Globus pallidus (tissue), 1 donor: ENCODE results near the gene CD1E.
"Not testable (repeated sequence)": the region's sequence is repeated elsewhere in the genome, so short reads cannot be mapped to it uniquely, and the experiment has no call there.

Source experiments
- DNase-seq: peaks from one replicate; pipeline ENCODE4 v3.0.0-alpha.2; 2015; ENCODE audit warnings: low spot score

The CD1E gene

DNA sequence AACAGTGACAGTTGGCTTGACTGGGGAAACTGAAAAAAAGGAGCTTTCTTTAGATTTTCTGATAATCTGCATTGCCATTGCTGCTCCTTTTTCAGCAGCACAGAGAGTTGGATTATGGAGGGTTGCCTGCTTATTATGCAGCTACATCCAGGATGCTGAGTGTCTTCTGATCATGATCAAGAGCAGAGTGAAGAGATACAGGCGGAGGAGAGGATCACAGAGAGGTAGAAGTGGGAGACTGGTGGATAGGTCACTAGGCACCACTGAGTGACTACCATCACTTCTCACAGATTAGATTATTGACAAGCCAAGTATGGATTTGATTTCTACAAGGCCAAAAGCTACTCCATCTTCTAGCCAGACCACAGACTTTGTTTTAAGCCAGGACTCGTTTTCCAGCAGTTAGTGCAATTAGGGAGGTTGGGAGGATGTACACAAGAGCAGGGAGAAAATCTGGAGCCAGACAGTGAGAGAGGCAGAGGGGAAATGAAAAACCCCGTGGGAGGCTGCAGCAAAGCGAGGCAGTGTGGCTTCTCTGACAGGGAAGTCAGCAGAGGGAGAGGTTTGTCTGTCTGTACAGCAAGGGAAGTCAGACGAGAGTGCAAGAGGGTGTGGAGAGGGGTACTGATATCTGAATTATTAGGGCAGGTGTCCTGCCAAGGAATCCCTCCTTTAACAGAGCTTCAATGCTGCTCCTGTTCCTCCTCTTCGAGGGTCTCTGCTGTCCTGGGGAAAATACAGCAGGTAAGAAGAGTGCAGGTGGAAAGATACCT, at the start of gene CD1E:
TSS of gene CD1E (plus strand) at position 592 of the 773 bp plus-strand sequence. CDS start at position 687, 95 bp downstream.
- DNase-seq, result no peak

DNA sequence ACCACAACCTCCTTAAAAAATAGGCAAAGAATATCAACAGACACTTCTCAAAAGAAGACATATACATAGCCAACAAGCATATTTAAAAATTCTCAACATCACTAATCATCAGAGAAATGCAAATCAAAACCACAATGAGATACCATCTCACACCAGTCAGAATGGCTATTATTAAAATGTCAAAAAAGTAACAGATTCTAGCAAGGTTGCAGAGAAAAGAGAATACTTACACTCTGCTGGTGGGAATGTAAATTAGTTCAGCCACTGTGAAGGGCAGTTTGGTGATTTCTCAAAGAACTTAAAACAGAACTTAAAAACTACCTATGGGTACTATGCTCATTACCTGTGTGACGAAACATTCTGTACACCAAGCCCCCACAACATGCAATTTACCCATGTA, 43.1 kb upstream of the CD1E start:
- no peak for DNase-seq

DNA sequence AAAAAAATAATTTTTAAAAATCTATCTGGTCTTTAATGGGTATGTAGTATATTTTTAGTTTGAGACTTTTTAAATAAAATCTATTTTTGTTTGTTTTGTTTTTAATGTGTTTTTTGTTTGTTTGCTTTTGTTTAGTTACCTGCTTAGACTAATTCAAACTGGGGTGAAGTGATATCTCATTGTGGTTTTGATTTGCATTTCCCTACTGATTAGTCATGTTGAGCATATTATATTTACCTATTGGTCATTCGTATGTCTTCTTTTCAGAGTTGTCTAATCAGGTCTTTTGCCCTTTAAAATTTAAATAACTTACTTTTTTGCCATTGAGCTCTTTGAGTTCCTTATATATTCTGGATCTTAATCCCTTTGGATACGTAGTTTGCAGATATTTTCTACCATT, 42.6 kb upstream of the CD1E start:
- DNase-seq, result no peak

DNA sequence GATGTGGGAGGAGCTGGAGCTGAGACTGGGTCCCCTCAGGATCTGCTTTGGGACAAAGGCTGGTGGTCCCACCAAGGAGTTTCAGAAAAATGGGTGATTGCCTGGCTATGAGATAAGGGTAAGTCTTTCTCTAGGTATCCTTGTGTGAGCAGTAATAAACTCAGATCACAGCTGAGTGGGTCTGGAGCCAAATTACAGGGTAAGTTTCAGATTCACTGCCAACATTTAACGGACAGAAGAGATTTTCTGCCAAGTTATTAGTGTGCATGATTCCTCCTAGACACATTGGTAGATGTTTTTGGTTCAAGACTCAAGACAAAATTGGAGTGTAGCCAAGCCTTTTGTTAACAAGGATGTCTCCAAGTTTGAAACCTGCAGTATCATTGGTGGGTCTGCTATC, 29.8 kb upstream of the CD1E start:
- no peak for DNase-seq

DNA sequence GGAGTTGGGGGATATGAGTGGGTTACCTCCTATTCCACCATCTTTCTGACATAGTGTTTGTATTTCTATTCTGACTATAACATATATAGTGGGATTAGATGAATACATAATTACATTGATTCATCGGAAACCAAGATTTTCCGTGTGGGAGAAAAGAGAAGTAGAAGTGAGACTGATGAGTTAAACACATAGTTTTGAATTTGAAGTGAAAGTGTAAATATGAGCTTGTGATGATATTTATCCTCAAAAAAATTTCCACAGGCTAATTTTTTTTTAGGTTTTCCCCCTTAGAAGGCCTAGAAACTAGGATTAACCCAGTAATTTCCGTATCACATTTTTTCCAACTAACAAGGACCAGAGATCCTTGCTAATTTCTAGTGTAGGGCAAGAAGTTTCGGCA, 29.3 kb upstream of the CD1E start:
- DNase-seq, result no peak

DNA sequence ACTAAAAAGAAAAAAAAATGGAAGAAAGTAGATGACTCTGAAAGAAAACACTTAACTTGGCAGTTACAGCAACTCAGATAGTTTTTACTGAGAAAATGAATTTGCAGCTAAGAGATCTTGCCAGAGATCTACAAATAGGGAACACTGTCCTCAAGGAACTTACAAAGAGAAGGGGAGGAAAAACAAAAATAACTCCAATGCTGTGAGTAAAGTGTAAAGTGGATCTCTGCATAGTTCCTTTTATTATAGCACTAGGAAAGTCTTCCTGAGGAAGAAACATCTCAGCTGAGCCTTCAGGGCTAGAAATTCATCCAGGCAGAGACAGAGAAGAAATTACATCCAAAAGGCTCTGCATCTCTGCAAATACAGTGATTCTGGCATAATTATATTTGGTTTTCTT, 26.2 kb upstream of the CD1E start:
- no peak for DNase-seq

DNA sequence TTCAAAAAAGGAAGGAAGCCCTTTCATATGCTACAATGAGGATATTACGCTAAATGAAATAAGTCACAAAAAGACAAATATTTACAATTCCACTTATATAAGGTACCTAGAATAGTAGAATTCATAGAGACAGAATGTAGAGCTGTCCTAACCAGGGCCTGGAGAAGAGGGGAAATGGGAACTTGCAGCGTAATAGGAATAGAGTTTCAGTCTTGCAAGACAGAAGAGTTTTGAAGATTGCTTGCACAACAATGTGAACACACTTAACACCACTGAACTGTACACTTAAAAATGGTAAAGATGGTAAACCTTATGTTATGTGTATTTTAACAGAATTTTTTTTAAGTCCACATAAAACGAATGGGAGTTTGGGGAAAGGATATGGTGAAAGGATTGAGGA, 25.3 kb upstream of the CD1E start:
- no peak for DNase-seq

DNA sequence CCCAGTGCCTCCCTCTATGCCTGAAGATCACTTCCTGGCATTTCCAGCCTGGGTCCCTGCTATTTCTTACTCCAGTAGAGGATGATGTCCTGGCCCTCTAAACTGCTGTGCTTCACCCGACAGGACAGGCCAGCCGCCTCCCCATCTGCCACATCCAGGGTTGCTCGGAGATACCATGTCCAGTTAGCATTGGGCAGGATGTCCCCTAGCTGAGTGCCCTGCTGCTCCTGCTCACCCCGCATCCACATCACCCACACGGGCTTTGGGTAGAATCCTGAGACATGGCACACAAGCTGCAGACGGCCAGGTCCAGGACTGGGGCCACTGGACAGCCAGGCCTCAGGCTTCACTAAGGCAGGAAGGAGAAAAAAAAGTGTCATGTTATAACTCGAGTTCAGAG, 24.4 kb upstream of the CD1E start:
- DNase-seq, result no peak

DNA sequence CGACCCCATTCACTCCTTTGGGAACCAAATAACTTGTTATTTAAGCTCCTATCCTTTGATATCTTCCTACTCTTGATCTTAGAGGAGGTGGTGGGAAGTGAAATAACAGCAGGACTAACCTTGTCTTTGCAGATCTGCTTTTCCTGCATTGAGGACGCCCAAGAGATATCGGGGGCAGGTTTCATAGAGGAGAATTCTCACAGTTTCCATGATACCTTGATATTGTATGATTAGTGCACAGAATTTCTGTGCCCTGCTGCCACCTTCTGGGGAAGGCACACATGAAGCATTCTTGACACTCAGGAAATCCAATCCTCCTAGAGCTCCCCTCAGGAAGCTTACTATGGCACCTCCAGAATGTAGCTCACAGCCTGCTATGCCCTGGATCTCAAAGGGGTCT, 24.0 kb upstream of the CD1E start:
- DNase-seq, result no peak

DNA sequence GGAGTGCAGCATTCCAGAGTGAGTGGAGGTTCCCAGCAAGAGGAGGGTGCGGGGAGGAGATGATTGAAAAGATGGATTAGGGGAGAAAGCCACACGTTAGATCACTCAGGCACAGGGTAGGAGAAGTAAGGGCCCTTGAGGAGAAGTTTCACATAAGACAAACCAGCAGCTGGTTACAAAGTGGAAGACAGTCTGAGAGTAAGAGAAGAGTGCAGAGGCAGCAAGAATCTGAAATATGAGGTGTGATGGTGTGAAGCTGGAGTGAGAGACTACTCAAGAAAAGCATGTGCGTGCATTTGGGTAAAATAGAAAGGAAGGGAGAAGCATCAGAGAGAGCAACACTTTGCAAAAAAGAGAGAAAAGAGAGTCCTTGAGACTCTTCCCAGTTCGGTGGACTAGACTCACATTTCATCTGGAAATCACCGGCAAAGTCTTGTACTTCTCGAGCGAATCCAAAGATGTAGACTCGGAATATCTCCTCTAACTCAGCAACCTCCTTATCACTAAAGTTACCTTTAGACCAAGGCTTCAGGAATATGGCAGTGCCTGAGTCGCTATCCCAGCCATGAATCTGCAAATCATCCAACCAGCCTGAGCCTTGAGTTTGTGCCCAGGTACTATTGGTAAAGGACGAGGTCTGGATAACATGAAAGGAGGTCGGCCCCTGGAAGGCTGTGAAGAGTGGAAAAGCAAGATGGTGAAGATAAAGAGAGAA, 23.1 kb upstream of the CD1E start:
- DNase-seq, result no peak

DNA sequence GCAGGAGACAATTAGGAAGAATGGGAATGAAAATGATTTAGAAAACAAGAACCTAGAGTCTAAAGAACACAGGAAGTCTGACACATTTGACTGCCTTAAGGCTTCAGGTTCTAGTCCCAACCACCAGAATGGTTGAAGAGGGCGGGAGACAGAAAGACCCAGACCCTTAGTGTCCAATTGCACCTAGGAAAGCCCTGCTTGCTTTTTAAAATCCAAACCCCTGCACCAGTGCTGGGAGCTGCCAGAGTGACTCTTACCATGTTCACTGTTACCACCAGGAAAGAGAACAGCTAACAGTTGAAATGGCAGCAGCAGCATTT, 22.6 kb upstream of the CD1E start:
- DNase-seq, result no peak

DNA sequence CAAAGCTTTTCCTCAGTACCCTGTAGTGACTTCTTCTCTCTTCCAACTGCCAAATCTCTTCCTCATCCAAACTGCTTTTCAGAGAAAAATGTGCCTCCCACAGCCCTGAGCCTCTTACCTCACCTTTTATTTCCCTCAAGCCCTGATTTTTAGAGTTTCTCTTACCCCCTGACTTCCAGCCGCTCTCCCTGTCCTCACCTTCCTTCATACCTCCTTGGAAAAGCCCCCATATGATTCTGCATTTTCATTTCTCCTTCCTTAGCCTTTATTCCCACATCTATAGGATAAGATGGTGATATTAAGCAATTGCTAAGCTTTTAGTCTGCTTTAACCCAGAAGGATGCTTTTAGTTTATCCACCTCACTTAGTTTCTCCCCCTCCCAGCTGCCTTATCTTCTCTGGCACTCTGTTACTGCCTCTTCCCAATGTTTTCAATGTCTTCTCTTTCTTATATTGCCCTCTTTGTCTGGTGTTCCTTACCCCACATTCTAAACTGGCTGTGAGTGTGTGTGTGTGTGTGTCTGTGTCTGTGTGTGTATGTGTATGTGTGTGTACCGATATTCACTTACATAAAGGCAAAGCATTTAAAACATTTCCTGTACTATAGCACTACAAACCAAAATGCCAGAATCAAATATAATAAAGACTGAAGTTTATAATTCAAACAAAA, 22.1 kb upstream of the CD1E start, which contains the start of gene CD1B:
TSS of gene CD1B (minus strand) at position 51 of the 670 bp plus-strand sequence. CDS start 108 bp downstream, outside the sequence.
- DNase-seq, result no peak

DNA sequence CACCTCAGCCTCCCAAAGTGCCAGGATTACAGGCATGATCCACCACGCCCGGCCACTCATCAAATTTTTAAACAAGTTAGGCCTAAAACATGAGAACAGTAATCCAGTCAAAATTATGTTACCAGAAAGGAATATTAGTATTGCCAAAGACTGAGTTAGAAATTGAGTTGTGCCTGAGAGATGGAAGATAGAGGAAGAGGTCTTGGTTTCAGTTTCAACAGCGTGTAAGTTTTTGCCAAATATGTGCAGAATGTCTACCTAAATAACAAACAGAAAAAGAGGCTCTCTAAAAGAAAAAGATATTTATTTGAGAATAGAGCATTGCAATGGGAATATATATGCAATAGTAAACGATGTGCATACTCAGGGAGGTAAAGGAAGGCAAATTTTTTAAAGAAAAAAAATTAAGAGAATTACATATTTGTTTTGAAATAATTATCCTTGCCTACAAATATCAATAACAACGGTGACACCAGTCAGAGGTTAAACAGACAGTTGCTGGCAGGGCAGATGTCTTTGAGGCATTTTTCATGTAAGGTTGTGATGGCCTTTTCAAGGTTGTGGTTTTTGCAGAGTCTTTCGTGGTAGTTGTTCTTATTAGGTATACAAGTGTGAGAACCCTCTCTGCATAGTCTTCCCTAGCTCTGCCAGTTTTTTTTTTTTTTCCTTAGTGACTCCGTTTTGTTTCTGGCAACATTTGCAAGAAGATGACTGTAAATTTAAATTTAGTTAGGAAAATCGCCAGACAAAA, 20.1 kb upstream of the CD1E start:
- DNase-seq, result no peak

DNA sequence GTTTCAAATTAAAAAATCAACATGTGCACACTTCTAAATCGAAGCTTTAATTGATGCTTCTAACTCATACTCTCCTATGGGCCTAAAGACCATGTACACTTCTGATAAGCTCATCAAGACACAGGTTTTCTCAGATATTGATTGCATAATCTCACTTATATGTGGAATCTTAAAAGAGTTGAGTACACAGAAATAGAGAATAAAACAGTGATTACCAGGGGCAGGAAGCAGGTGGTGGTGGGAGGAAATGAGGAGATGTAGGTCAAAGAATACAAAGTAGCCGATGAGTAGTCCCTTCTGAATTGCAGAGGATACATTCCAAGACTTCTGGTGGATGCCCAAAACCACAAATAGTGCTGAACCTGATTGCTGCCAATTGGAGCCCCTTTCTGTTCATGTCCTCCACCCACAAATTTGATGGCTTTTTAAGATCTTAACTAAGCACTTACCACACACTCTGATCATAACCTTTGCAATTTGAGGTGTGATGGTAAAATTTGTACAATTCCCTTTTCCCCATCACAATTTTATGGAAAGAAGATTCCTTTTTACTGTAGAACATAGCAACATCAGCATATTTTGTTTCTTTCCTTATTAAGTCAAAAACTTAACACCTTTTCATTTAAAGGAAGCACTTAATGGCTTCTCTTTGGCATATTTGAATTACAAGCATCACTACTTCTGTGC, 19.0 kb upstream of the CD1E start:
- DNase-seq, result no peak

DNA sequence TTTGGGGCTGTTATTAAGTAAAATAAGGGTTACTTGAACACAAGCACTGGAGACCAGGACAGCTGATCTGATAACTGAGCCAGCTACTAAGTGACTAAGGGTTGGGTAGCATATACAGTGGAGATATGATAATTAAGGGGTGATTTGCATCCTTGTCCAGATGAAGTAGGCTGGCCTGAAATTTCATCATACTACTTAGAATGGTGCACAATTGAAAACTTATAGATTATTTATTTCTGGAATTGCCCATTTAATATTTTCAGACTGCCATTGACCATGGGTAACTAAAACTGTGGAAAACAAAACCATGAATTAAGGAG, 18.5 kb upstream of the CD1E start:
- no peak for DNase-seq

DNA sequence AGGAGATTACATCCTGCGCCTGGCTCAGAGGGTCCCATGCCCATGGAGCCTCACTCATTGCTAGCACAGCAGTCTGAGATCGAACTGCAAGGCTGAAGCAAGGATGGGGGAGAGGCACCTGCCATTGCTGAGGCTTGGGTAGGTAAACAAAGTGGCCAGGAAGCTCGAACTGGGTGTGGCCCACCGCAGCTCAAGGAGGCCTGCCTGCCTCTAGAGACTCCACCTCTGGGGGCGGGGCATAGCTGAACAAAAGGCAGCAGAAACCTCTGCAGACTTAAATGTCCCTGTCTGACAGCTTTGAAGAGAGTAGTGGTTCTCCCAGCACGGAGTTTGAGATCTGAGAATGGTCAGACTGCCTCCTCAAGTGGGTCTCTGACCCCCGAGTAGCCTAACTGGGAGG, 17.3 kb upstream of the CD1E start:
- not testable (repeated sequence) for DNase-seq

DNA sequence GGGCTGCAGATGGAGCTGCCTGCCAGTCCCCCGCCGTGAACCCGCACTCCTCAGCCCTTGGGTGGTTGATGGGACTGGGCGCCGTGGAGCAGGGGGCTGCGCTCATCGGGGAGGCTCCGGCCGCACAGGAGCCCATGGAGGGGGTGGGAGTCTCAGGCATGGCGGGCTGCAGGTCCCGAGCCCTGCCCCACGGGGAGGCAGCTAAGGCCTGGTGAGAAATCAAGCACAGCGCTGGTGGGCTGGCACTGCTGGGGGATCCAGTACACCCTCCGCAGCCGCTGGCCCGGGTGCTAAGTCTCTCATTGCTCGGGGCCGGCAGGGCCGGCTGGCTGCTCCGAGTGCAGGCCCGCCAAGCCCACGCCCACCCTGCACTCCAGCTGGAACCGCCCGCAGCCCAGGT, 4.7 kb upstream of the CD1E start:
- not testable (repeated sequence) for DNase-seq

DNA sequence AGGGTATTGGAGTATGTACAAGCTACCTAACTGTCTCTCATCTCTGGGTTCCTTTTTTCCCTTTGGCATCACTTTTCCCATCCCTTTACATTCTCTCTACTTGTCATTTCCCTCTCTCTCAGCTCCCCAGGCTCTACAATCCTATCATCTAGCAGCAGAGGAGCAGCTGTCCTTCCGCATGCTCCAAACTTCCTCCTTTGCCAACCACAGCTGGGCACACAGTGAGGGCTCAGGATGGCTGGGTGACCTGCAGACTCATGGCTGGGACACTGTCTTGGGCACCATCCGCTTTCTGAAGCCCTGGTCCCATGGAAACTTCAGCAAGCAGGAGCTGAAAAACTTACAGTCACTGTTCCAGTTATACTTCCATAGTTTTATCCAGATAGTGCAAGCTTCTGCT, 561 bp downstream of the CD1E start:
- DNase-seq, result no peak

DNA sequence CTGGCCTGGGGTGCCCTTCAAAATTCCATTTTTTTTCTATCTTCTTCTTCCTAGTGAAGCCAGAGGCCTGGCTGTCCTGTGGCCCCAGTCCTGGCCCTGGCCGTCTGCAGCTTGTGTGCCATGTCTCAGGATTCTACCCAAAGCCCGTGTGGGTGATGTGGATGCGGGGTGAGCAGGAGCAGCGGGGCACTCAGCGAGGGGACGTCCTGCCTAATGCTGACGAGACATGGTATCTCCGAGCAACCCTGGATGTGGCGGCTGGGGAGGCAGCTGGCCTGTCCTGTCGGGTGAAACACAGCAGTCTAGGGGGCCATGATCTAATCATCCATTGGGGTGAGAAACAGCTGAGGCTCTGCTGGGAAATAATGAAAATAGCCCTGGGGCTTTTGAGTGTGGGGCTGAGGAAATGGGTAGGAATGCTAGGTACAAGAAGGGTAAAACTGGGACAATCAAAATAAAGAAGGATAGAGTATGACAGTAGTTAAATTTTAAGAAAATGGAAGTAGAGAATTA, 2.1 kb downstream of the CD1E start:
- no peak for DNase-seq

DNA sequence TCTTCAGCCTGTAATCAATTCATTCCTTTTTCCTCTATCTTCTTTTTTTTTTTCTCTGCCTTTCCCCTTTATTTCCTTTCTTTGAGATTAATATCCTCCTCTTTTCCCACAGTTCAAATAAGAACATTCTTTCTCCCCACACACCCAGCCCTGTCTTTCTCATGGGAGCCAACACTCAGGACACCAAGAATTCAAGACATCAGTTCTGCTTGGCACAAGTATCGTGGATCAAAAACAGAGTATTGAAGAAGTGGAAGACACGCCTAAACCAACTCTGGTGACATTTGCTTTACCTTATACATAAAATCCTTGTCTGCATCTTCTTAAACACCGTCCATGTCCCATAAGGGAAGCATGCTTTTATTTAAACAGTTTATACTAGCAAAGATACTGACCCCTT, 2.9 kb downstream of the CD1E start:
- DNase-seq, result no peak

DNA sequence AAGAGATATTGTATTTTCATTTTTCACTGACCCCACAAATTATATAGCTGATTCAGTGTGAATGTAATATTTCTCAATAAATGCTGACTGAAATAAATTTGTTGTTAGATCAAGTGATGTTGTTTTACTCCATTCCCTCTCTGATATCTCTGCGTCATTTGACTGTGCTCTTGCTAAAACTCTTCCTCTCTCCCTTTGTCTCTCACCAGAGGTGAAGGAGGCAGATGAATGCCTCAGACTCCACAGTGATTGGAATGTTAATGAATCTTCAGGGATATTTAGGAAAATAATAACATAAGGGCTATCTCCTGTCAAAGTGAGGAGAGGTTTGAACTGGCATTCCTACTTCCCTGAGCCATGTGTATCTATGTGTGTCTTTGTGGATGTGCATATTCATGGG, 3.7 kb downstream of the CD1E start:
- DNase-seq, result no peak

DNA sequence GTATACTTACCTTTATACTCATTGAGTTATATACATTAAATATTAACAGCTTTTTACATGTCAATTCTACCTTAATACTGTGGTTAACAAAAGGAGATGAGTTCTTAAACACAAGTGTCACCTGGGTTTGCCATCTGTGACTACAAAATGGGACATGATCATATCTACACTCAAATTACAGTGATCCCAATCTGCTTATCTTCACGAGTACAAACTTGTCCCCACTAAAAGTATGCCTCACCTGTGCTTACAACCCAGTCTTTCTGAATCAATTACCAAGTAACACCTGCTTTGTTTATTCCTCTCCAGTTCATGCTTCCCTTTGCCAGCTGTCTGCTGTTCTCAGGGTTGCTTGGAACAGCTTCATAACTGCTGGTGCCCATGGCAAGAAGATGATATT, 8.8 kb downstream of the CD1E start:
- DNase-seq, result no peak
